Fibroblast of mammary gland (primary cell): ENCODE data around the gene PIEZO1.

Source experiments
- DNase-seq: peaks from one replicate; pipeline ENCODE4 v3.0.0-alpha.2; 2010; ENCODE audit warnings: low read depth
- H3K4me3 ChIP-seq: 2 replicates; pipeline ENCODE4 v1.5.1; 2011; ENCODE audit warnings: low read depth, mild to moderate bottlenecking, low read length, moderate library complexity; ENCODE audit not compliant: control insufficient read depth
- TF ChIP-seq, protein P1 (sequence below): conservative IDR thresholded peaks from 2 replicates; pipeline ENCODE4 v1.5.1; 2011; ENCODE audit warnings: low read depth, low read length, inconsistent platforms; ENCODE audit not compliant: control insufficient read depth, insufficient read depth

The PIEZO1 gene

GRCh38 chr16:88759976-88760350 lies 25.1 kb downstream of the PIEZO1 start:
- no peak for DNase-seq
- TF ChIP-seq, protein P1, sequence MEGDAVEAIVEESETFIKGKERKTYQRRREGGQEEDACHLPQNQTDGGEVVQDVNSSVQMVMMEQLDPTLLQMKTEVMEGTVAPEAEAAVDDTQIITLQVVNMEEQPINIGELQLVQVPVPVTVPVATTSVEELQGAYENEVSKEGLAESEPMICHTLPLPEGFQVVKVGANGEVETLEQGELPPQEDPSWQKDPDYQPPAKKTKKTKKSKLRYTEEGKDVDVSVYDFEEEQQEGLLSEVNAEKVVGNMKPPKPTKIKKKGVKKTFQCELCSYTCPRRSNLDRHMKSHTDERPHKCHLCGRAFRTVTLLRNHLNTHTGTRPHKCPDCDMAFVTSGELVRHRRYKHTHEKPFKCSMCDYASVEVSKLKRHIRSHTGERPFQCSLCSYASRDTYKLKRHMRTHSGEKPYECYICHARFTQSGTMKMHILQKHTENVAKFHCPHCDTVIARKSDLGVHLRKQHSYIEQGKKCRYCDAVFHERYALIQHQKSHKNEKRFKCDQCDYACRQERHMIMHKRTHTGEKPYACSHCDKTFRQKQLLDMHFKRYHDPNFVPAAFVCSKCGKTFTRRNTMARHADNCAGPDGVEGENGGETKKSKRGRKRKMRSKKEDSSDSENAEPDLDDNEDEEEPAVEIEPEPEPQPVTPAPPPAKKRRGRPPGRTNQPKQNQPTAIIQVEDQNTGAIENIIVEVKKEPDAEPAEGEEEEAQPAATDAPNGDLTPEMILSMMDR, result no peak
- no peak overlapping the region for H3K4me3 ChIP-seq

- no peak overlapping the region for H3K4me3 ChIP-seq
- TF ChIP-seq, protein P1, result no peak
- peak; percentile 30 for DNase-seq
Measured at GRCh38 chr16:88759245-88759975, 25.6 kb downstream of the PIEZO1 start.

DNA sequence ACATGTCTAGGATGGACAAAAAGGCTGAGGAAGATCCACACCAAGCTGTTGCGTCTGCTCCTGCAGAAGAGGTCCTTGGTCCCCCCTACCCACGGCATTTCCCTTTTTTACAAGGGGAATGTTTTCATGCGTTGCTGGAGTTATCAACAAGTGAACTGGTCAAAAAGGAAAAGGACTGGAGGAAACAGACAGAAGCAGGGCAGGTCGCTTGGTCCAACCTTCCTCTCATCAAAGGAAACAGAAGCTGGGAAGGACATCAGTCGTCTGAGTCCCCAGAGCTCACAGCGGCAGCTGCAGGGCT lies 26.1 kb downstream of the PIEZO1 start:
- TF ChIP-seq, protein P1, result no peak
- H3K4me3 ChIP-seq, result no peak overlapping the region
- DNase-seq, result no peak

DNA sequence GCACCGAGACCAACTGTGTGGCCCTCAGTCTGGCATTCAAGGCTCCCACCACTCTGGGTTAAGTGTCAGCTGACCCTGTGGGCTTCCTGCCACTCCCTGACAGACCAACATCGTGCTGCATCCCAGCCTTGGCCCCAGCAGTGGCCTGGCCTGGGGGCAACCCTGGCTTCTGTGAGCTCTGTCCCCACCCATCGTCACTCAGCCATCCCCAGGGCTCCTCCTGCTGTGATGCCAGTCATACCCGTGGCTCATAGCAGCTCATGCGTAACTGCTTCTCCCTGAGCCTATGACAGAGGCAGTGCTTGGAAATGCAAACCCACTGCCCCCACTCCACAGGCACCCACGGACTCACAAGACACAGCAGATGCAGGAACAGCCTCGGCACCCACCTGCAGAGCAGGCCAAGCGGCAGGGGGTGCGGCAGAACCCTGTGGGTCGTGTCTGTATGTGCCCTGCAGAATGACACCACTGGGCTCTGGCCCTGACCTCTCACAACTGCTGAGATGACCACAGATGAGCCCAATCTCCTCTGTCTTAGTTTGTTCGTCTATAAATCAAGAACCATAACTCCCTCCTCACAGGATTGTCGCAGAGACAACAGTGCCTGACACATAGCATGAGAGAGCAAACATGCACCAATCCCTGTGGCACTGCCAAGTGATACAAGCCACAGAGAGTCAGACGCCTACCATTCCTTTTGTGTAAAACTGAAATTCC lies 26.6 kb downstream of the PIEZO1 start:
- TF ChIP-seq, protein P1, result no peak
- DNase-seq, result no peak
- no peak overlapping the region for H3K4me3 ChIP-seq

GRCh38 chr16:88755745-88756443 lies 29.1 kb downstream of the PIEZO1 start:
- DNase-seq, result no peak
- H3K4me3 ChIP-seq, result no peak overlapping the region
- TF ChIP-seq, protein P1, result no peak

GRCh38 chr16:88754912-88755744 lies 29.9 kb downstream of the PIEZO1 start:
- DNase-seq, result peak; percentile 61
- TF ChIP-seq, protein P1, result no peak
- no peak overlapping the region for H3K4me3 ChIP-seq
